GM12891 (cell line): ENCODE data around the gene IL1RAPL2.

Experiments
- DNase-seq: peaks from one replicate; pipeline ENCODE4 v3.0.0; 2011; ENCODE audit warnings: low spot score; ENCODE audit not compliant: insufficient read length
- FAIRE-seq: peaks from 2 replicates; lab custom pipeline; 2011; peaks lifted over from hg19 to GRCh38; lab: Jason Lieb, UNC
- PAX5 ChIP-seq: IDR thresholded peaks from 2 replicates; pipeline ENCODE4 v1.6.1; 2011; ENCODE audit warnings: low read length, moderate library complexity, mild to moderate bottlenecking; ENCODE audit not compliant: insufficient read depth, severe bottlenecking
- POLR2A ChIP-seq: IDR thresholded peaks from 2 replicates; pipeline ENCODE4 v1.6.1; 2011; ENCODE audit warnings: low read depth, low read length, control low read depth
- POLR2AphosphoS5 ChIP-seq: IDR thresholded peaks from 2 replicates; pipeline ENCODE4 v1.6.1; 2011; ENCODE audit warnings: low read depth, low read length, control low read depth
- POU2F2 ChIP-seq: IDR thresholded peaks from 2 replicates; pipeline ENCODE4 v1.6.1; 2011; ENCODE audit warnings: low read depth, mild to moderate bottlenecking, control low read depth, low read length, moderate library complexity
- SPI1 ChIP-seq: IDR thresholded peaks from 2 replicates; pipeline ENCODE4 v1.6.1; 2011; ENCODE audit warnings: low read depth, low read length, control low read depth
- TAF1 ChIP-seq: IDR thresholded peaks from 2 replicates; pipeline ENCODE4 v1.6.1; 2011; ENCODE audit warnings: low read depth, low read length, control low read depth

IL1RAPL2 gene

GRCh38 chrX:105816517-105816916 is 1250.5 kb downstream of the IL1RAPL2 start:
- DNase-seq (no peak), FAIRE-seq (no peak)
- TF ChIP-seq PAX5 (no peak), POLR2AphosphoS5 (no peak), POLR2A (no peak), TAF1 (no peak), SPI1 (no peak), POU2F2 (no peak)
